Osteocyte (in vitro differentiated cells): Measurements from ENCODE around the gene ITM2C. TPM values are rescaled to one million over a fixed set of nuclear protein-coding genes. Genes with fewer than 3 reads are reported as not detected.

Source experiments
- DNase-seq: peaks from one replicate; pipeline ENCODE4 v3.0.0; 2021; ENCODE audit warnings: mixed read lengths; ENCODE audit not compliant: unreplicated experiment; ENCODE audit errors: extremely low spot score
- H3K27ac Mint-ChIP-seq: one replicate; pipeline ENCODE4 v1.8.0; 2021; ENCODE audit warnings: mild to moderate bottlenecking, mixed read lengths; ENCODE audit not compliant: unreplicated experiment
- H3K27me3 Mint-ChIP-seq: one replicate; pipeline ENCODE4 v1.8.0; 2021; ENCODE audit warnings: mixed read lengths; ENCODE audit not compliant: unreplicated experiment
- H3K36me3 Mint-ChIP-seq: one replicate; pipeline ENCODE4 v1.8.0; 2021; ENCODE audit warnings: mixed read lengths; ENCODE audit not compliant: unreplicated experiment
- H3K4me1 Mint-ChIP-seq: one replicate; pipeline ENCODE4 v1.8.0; 2021; ENCODE audit warnings: mixed read lengths; ENCODE audit not compliant: unreplicated experiment
- H3K4me3 Mint-ChIP-seq: one replicate; pipeline ENCODE4 v1.8.0; 2021; ENCODE audit warnings: mild to moderate bottlenecking, moderate library complexity, mixed read lengths; ENCODE audit not compliant: unreplicated experiment
- H3K9me3 Mint-ChIP-seq: one replicate; pipeline ENCODE4 v1.8.0; 2021; ENCODE audit warnings: mixed read lengths; ENCODE audit not compliant: unreplicated experiment
- CTCF ChIP-seq: fragments of 200-600 bp; sonication (generic); IDR thresholded peaks from 2 replicates; pipeline ENCODE4 v1.5.0; 2021; ENCODE audit warnings: antibody characterized with exemption, mild to moderate bottlenecking, moderate library complexity
- total RNA-seq: library from RNA; stranded (reverse); gene quantifications from 2 replicates; pipeline ENCODE4 v1.2.1, GENCODE V29; 2021

ITM2C gene
- total RNA-seq, 1 donor from 2014 or later, result 503 TPM

DNA sequence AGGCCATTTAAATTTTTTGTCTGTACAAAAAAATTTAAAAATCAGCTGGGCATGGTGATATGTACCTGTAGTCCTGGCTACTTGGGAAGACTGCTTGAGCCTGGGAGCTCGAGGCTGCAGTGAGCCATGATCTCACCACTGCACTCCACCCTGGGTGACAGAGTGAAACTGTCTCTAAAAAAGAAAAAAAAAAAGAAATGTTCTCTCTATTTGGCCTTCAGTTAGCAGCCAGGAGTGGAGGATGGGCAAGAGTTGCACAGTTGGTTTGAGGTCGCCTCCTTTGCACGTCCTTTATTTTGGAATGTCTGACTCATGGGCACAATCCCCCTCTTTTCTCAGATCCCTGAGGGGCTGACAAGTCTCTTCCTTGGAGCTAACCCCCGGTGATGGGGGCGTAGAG, 26.3 kb downstream of the ITM2C start:
- H3K27ac Mint-ChIP-seq, result no peak overlapping the region
- DNase-seq, result no peak
- no peak for TF ChIP-seq CTCF
- no peaks in the 10 kb centered on the region for H3K9me3 Mint-ChIP-seq
- H3K36me3 Mint-ChIP-seq, result no peaks in the 10 kb centered on the region
- no peaks in the 10 kb centered on the region for H3K27me3 Mint-ChIP-seq
- H3K4me3 Mint-ChIP-seq, result no peak overlapping the region
- H3K4me1 Mint-ChIP-seq, result peaks cover 9% of the 10 kb centered on the region

- H3K27ac Mint-ChIP-seq, result no peak overlapping the region
- peaks cover under 1% of the 10 kb centered on the region for H3K27me3 Mint-ChIP-seq
- no peak overlapping the region for H3K4me3 Mint-ChIP-seq
- H3K9me3 Mint-ChIP-seq, result no peaks in the 10 kb centered on the region
- no peak for TF ChIP-seq CTCF
- H3K4me1 Mint-ChIP-seq, result peaks cover 7% of the 10 kb centered on the region
- H3K36me3 Mint-ChIP-seq, result no peaks in the 10 kb centered on the region
- DNase-seq, result no peak
Measured at GRCh38 chr2:230891509-230891908, 26.8 kb downstream of the ITM2C start.

GRCh38 chr2:230893338-230893737, 28.6 kb downstream of the ITM2C start:
- peaks cover 10% of the 10 kb centered on the region for H3K27me3 Mint-ChIP-seq
- peaks cover 7% of the 10 kb centered on the region for H3K4me1 Mint-ChIP-seq
- no peak for DNase-seq
- H3K27ac Mint-ChIP-seq, result no peak overlapping the region
- no peak overlapping the region for H3K4me3 Mint-ChIP-seq
- H3K36me3 Mint-ChIP-seq, result no peaks in the 10 kb centered on the region
- H3K9me3 Mint-ChIP-seq, result no peaks in the 10 kb centered on the region
- TF ChIP-seq CTCF, result no peak

DNA sequence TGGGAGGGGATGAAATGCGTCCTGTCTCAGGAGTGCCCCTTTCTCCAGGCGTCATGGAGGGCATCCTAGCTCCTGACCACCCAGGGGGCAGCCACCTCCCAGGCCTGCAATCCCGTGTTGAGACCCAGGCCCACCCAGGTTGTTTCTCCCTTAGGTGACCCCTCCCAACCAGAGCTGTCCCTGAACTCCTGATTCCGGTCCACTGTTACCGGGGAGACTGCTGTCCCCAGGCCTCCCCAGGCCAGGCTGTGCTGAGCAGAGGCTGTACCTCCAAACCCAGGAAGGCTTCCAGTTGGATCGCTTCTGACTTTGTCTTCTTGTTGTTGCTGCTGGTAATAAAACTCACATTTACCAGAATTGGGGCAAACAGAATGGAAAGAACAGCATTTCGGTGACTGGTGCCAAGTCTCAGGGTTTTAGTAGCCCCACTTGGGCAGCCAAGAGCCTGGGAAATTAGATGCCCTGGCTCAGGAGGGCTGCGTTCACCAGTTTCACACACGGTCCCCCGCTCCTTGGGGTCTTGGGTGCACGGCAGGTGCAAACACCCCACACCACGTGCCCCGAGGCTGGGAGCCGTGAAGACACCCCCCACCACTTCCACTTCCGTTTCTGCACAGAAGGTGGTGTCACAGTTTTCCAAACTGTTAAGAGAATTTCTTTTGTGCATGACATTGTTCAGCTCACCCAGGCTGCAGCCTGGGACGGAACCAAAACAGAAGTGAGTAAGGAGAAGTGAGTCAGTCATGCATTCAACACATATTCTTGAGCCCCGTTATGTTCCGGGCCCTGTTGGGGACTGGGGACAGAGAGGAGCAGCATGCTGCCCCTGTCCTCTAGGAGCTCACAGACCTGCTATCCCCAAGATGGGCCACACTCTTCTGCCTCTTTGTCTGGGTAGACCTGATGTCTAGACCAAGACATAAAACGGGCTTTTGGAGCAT, 29.4 kb downstream of the ITM2C start:
- no peak for DNase-seq
- no peak overlapping the region for H3K27ac Mint-ChIP-seq

More for the DNA sequence above, 29.4 kb downstream of the ITM2C start:
- H3K4me3 Mint-ChIP-seq, result no peak overlapping the region
- H3K4me1 Mint-ChIP-seq, result peaks cover 7% of the 10 kb centered on the region
- H3K9me3 Mint-ChIP-seq, result no peaks in the 10 kb centered on the region
- H3K27me3 Mint-ChIP-seq, result peaks cover 11% of the 10 kb centered on the region
- no peaks in the 10 kb centered on the region for H3K36me3 Mint-ChIP-seq
- TF ChIP-seq CTCF, result no peak
